Testis (tissue), 2 donors: Measurements from ENCODE around the gene LARGE1.

Experiments used
- CTCF ChIP-seq, 3 experiments: fragments of 450-650 bp in 2 of 3; fragments of 200-600 bp in 1 of 3; sonication (generic) in 1 of 3; IDR thresholded peaks; one replicate each; pipeline ENCODE4 v1.5.1; 2016 to 2019; ENCODE audit warnings: antibody characterized with exemption in 3 of 3, mild to moderate bottlenecking in 2 of 3, moderate library complexity in 1 of 3
- POLR2A ChIP-seq: fragments of 450-650 bp; IDR thresholded peaks from one replicate; pipeline ENCODE4 v1.6.1; 2017; ENCODE audit warnings: antibody characterized with exemption, mild to moderate bottlenecking, moderate library complexity

- TF ChIP-seq CTCF (IDR thresholded peaks at IDR 0.05) = no peak
- no peak for TF ChIP-seq POLR2A
These were observed 43.8 kb upstream of the LARGE1 start for GRCh38 chr22:33964121-33964520.
